ENCODE data around the gene TPSB2. TPM values are rescaled to one million over a fixed set of nuclear protein-coding genes. Genes with fewer than 3 reads are reported as not detected.
"Not testable (repeated sequence)": the region's sequence is repeated elsewhere in the genome, so short reads cannot be mapped to it uniquely, and the experiment has no call there.

The TPSB2 gene
- total RNA-seq, 2 donors from 2014 or later: 1.0 TPM; not detected in 1

- not testable (repeated sequence) for H3K9me3 Mint-ChIP-seq, H3K36me3 Mint-ChIP-seq, H3K27me3 Mint-ChIP-seq, H3K27ac Mint-ChIP-seq, H3K4me3 Mint-ChIP-seq, ATAC-seq
- H3K4me1 Mint-ChIP-seq (ENCODE audit: low read depth in 2 of 2): peaks cover 4 to 12% of the 10 kb centered on the region in 2 donors
- peak; percentile 44 for DNase-seq (ENCODE audit: low spot score)
These were observed 10.5 kb upstream of the TPSB2 start, which contains the start of gene TPSAB1 for GRCh38 chr16:1240436-1240835. TPSAB1 (plus strand) TSS chr16:1240705; CDS start chr16:1240939, 234 bp downstream.

GRCh38 chr16:1239575-1239974 is 9.6 kb upstream of the TPSB2 start:
- H3K27ac Mint-ChIP-seq; H3K27me3 Mint-ChIP-seq; H3K4me1 Mint-ChIP-seq (ENCODE audit: low read depth in 2 of 2); H3K4me3 Mint-ChIP-seq; H3K9me3 Mint-ChIP-seq; ATAC-seq; H3K36me3 Mint-ChIP-seq: not testable (repeated sequence)
- DNase-seq (ENCODE audit: low spot score): peak; percentile 51

- not testable (repeated sequence) for H3K4me3 Mint-ChIP-seq; H3K27ac Mint-ChIP-seq; H3K36me3 Mint-ChIP-seq; H3K4me1 Mint-ChIP-seq (ENCODE audit: low read depth in 2 of 2); H3K9me3 Mint-ChIP-seq; DNase-seq (ENCODE audit: low spot score); H3K27me3 Mint-ChIP-seq; ATAC-seq
These were observed 8.9 kb upstream of the TPSB2 start for GRCh38 chr16:1238909-1239308.

GRCh38 chr16:1237990-1238389 is 8.0 kb upstream of the TPSB2 start:
- DNase-seq (ENCODE audit: low spot score) (no peak), ATAC-seq (no peak)
- Mint-ChIP-seq H3K36me3 (no peaks in the 10 kb centered on the region), H3K9me3 (no peaks in the 10 kb centered on the region), H3K4me3 (no peak overlapping the region), H3K4me1 (ENCODE audit: low read depth in 2 of 2) (peaks cover 0 to 9% of the 10 kb centered on the region in 2 donors), H3K27ac (no peak overlapping the region), H3K27me3 (peaks cover 0 to 4% of the 10 kb centered on the region in 2 donors)

- not testable (repeated sequence) for H3K27me3 Mint-ChIP-seq; H3K4me3 Mint-ChIP-seq; H3K36me3 Mint-ChIP-seq; H3K4me1 Mint-ChIP-seq (ENCODE audit: low read depth in 2 of 2); H3K27ac Mint-ChIP-seq; H3K9me3 Mint-ChIP-seq; DNase-seq (ENCODE audit: low spot score)
- peak; percentile 64 to 81 for ATAC-seq
These were observed 6.7 kb upstream of the TPSB2 start for GRCh38 chr16:1236659-1237058.

GRCh38 chr16:1232049-1232748 is 2.2 kb upstream of the TPSB2 start:
- H3K9me3 Mint-ChIP-seq; H3K4me1 Mint-ChIP-seq (ENCODE audit: low read depth in 2 of 2); DNase-seq (ENCODE audit: low spot score); H3K4me3 Mint-ChIP-seq; H3K27ac Mint-ChIP-seq; H3K36me3 Mint-ChIP-seq; H3K27me3 Mint-ChIP-seq: not testable (repeated sequence)
- peak in 1 of 2 donors; percentile 63 for ATAC-seq

- H3K4me3 Mint-ChIP-seq; H3K36me3 Mint-ChIP-seq; H3K4me1 Mint-ChIP-seq (ENCODE audit: low read depth in 2 of 2); H3K27me3 Mint-ChIP-seq; ATAC-seq; H3K9me3 Mint-ChIP-seq; DNase-seq (ENCODE audit: low spot score); H3K27ac Mint-ChIP-seq: not testable (repeated sequence)
These were observed 1.3 kb upstream of the TPSB2 start for GRCh38 chr16:1231301-1231700.

- not testable (repeated sequence) for H3K27ac Mint-ChIP-seq; H3K4me1 Mint-ChIP-seq (ENCODE audit: low read depth in 2 of 2); H3K4me3 Mint-ChIP-seq; H3K9me3 Mint-ChIP-seq; ATAC-seq; H3K27me3 Mint-ChIP-seq; H3K36me3 Mint-ChIP-seq
- DNase-seq (ENCODE audit: low spot score): peak; percentile 34
These were observed 658 bp upstream of the TPSB2 start for GRCh38 chr16:1230471-1231212.

GRCh38 chr16:1229476-1229875 is 508 bp downstream of the TPSB2 start:
- not testable (repeated sequence) for H3K27ac Mint-ChIP-seq; H3K4me1 Mint-ChIP-seq (ENCODE audit: low read depth in 2 of 2); H3K36me3 Mint-ChIP-seq; H3K27me3 Mint-ChIP-seq; H3K4me3 Mint-ChIP-seq; ATAC-seq; H3K9me3 Mint-ChIP-seq
- DNase-seq (ENCODE audit: low spot score): peak; percentile 39

GRCh38 chr16:1228227-1228626 is 1.8 kb downstream of the TPSB2 start:
- H3K4me1 Mint-ChIP-seq (ENCODE audit: low read depth in 2 of 2); H3K9me3 Mint-ChIP-seq; ATAC-seq; H3K36me3 Mint-ChIP-seq; H3K27ac Mint-ChIP-seq; H3K4me3 Mint-ChIP-seq; H3K27me3 Mint-ChIP-seq; DNase-seq (ENCODE audit: low spot score): not testable (repeated sequence)

GRCh38 chr16:1226692-1227091 is 3.3 kb downstream of the TPSB2 start:
- H3K36me3 Mint-ChIP-seq; H3K27ac Mint-ChIP-seq; H3K27me3 Mint-ChIP-seq; H3K4me1 Mint-ChIP-seq (ENCODE audit: low read depth in 2 of 2); ATAC-seq; H3K9me3 Mint-ChIP-seq; H3K4me3 Mint-ChIP-seq: not testable (repeated sequence)
- DNase-seq (ENCODE audit: low spot score): peak; percentile 42

GRCh38 chr16:1225728-1226311 is 4.2 kb downstream of the TPSB2 start:
- DNase-seq (ENCODE audit: low spot score) (peak; percentile 58), ATAC-seq (peak in 1 of 2 donors; percentile 46)
- not testable (repeated sequence) for H3K4me3 Mint-ChIP-seq; H3K27me3 Mint-ChIP-seq; H3K9me3 Mint-ChIP-seq; H3K27ac Mint-ChIP-seq; H3K36me3 Mint-ChIP-seq; H3K4me1 Mint-ChIP-seq (ENCODE audit: low read depth in 2 of 2)

- Mint-ChIP-seq H3K36me3 (no peaks in the 10 kb centered on the region), H3K4me1 (ENCODE audit: low read depth in 2 of 2) (no peaks in the 10 kb centered on the region), H3K27ac (no peak within 1 kb of the TSS), H3K9me3 (no peaks in the 10 kb centered on the region), H3K27me3 (no peaks in the 10 kb centered on the region), H3K4me3 (no peak within 1 kb of the TSS)
- DNase-seq (ENCODE audit: low spot score) (no peak), ATAC-seq (no peak)
These were observed 4.9 kb downstream of the TPSB2 start, which contains the start of gene TPSG1 for GRCh38 chr16:1225051-1225451. TPSG1 (minus strand) TSS chr16:1225268; CDS start chr16:1225252, 16 bp downstream.

GRCh38 chr16:1224558-1224957 is 5.4 kb downstream of the TPSB2 start:
- Mint-ChIP-seq H3K27me3 (no peaks in the 10 kb centered on the region), H3K36me3 (no peaks in the 10 kb centered on the region), H3K9me3 (no peaks in the 10 kb centered on the region), H3K27ac (no peak overlapping the region), H3K4me1 (ENCODE audit: low read depth in 2 of 2) (no peaks in the 10 kb centered on the region), H3K4me3 (no peak overlapping the region)
- ATAC-seq (no peak), DNase-seq (ENCODE audit: low spot score) (no peak)
